Daoy (cell line): ENCODE results near the gene OR1L6. TPM values are rescaled to one million over a fixed set of nuclear protein-coding genes. Genes with fewer than 3 reads are reported as not detected.

ENCODE experiments used
- DNase-seq: peaks from one replicate; pipeline ENCODE4 v3.0.0-alpha.2; 2015; ENCODE audit warnings: low read depth
- total RNA-seq: library from RNA; depleted of rRNA; stranded (reverse); fragments of >200 nt; shearing (Covaris generic); gene quantifications from 2 replicates; pipeline ENCODE4 v1.2.3, GENCODE V29; 2014; rRNA removed

The OR1L6 gene, protein sequence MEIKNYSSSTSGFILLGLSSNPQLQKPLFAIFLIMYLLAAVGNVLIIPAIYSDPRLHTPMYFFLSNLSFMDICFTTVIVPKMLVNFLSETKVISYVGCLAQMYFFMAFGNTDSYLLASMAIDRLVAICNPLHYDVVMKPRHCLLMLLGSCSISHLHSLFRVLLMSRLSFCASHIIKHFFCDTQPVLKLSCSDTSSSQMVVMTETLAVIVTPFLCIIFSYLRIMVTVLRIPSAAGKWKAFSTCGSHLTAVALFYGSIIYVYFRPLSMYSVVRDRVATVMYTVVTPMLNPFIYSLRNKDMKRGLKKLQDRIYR
- total RNA-seq: not detected in 2 replicates

- no peak for DNase-seq
These were observed at the start of gene OR1L6 for GRCh38 chr9:122742003-122742402. Gene OR1L6, plus strand, starts transcription at chr9:122742303. Its CDS starts 7,545 bp downstream, at chr9:122749848.

DNA sequence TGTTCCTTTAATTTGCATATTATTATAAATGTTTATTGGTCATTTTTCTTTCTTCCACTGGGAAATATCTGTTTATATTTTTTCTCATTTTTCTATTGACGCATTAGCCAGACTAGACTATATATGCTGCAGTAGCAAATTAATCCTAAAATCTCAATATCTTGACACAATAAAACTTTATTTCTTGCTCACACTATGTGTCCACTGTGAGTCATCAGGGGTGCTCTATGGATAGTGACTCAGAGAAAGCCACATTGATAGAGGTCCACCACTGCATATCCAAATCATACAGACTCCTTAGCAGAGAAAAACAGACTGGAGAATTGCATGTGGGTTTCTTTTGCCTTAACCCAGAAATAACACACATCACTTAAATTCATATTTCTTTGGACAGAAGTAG is 46.4 kb upstream of the OR1L6 start:
- DNase-seq: no peak

GRCh38 chr9:122718038-122718437 is 24.1 kb upstream of the OR1L6 start:
- DNase-seq: no peak

GRCh38 chr9:122719218-122719617 is 22.9 kb upstream of the OR1L6 start:
- DNase-seq: no peak

GRCh38 chr9:122723690-122724089 is 18.4 kb upstream of the OR1L6 start, which contains the start of gene OR1L4:
Gene OR1L4, plus strand, starts transcription at chr9:122723990. Its CDS starts 0 bp downstream, at chr9:122723990.
- no peak for DNase-seq

DNA sequence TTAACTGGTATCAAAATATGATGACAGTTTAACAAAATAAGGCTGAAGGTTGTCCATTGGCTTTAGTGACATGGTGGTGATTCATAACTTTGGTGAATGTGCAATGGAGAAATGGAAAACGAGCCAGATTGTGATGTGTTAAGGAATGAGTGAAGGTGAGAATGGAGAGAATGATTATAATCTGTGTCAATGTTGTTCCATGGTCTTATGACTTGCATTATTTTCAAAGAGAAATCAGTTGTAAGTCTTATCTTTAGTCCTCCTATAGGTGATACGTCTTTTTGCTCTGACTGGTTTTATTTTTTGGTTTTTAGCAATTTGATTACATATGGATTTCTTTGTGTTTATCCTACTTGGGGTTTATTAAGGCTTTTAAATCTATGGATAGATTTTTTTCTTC is 12.7 kb downstream of the OR1L6 start:
- no peak for DNase-seq

GRCh38 chr9:122767817-122768216 is 25.7 kb downstream of the OR1L6 start:
- DNase-seq: no peak

DNA sequence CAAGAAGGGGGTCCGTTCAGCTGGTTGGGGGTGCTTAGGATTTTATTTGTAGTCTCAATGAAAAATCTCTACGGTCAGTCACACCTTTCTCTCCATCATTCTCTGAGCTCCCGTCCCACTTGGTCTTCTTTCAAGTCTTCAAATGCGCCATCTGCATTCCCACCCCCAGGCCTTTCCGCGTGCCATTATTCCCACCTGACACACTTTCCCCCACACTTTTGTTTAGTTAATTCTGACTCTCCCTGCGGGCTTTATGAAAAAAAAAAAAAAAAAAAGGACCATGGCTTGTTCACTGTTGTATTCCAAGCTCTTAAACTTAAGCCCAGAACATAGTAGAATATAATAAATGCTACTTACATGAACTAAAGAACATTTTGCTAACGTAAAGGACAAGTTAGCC is 34.9 kb downstream of the OR1L6 start:
- DNase-seq: no peak

DNA sequence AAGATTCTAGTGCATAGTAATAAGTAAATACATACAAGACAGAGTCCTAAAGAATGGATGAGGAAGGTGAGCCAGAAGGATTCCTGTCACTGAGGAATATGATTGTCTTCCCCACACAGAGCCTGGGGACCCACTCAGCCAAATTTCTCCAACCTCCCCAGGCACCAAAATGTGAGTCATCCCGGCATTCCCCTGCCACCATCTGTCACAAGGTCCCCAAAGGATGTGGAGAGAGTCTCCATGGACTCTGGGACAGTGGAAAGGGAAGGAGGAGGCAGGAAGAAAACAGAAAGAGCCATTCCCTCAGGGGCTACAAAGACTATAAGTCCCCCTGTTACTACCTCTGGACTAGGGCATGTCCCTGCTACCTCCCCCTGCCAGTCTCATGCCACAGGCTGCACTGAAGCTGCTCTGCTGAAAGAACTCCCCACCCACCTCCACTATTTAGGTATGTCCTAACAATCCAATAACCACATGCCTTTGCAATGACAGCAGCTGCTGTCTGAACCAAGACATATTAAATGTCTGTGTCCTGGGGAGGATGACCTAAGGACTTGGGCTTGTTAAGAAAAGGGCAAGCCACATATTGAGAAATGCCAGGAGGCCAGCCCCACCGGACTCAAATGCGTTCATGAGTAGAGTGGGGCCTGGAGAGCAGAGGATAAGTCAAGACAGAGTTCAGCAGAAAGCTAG is 36.0 kb downstream of the OR1L6 start:
- no peak for DNase-seq

DNA sequence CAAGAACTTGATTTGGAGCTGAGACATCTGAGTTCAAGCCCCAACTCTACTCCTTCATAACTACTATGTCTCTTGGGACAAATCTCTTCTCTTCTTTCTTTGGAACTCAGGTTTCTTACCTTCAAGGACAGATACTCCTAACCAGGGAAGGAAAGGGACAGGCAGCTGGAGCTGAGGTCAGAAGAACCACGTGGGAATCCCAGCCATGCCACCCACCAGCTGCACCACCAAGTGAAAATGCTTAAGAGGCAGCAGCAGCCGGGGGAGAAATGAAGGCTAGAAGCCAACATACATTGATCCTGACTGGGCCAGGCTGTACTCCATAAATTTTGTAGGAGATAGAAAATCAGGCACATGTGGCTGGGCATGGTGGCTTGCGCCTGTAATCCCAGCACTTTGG is 37.1 kb downstream of the OR1L6 start:
- no peak for DNase-seq

DNA sequence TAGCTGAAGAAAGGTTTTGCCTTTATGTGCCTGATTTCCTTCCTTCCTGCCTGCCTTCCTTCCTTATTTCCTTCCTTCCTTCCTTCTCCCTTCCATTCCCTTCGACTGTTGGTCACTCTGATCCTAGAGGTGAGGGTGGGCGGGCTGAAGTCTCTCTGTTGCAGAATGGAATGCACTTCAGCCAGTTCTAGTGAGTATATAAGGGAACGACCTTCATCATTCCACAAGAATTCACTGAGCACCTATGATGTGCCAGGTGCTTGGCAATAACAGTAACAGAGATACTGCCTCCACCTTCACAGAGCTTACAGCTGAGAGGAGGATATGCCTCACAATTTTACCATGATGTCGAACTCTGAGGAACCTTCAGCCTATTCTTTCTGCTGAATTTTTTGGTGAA is 37.9 kb downstream of the OR1L6 start:
- DNase-seq: no peak

DNA sequence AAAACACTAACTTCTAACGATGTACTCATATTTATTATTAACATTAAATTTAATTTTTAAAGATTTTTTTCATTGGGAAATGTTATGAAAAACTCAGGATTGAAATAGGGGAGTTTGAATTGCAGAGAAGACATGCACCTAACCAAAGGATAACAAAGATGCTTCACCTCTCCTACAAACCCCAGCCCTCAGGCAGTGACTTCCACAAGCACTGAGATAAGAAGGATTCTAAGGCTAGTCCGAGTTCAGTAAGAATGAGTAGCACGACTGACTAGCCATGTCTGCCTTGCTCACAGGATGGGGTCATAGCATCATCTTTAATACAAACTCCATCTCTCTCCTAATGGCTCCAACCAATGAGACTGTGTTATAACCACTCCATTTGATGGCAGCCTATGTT is 39.6 kb downstream of the OR1L6 start:
- no peak for DNase-seq

- no peak for DNase-seq
These were observed 43.2 kb downstream of the OR1L6 start for GRCh38 chr9:122785269-122785668.

GRCh38 chr9:122786338-122786737 is 44.2 kb downstream of the OR1L6 start:
- DNase-seq: no peak

DNA sequence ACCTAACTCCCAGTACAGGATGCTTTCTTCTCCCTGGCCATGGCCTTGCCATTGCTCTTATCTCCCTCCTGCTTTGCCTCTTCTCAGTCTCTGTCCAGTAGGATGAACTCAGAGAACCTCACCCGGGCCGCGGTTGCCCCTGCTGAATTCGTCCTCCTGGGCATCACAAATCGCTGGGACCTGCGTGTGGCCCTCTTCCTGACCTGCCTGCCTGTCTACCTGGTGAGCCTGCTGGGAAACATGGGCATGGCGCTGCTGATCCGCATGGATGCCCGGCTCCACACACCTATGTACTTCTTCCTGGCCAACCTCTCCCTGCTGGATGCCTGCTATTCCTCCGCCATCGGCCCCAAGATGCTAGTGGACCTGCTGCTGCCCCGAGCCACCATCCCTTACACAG is 46.7 kb downstream of the OR1L6 start, which contains the start of gene OR5C1:
Gene OR5C1, plus strand, starts transcription at position 103 of the 400 bp plus-strand sequence. Its CDS starts 0 bp downstream, at position 103.
- no peak for DNase-seq

GRCh38 chr9:122789256-122790046 is 47.3 kb downstream of the OR1L6 start:
- no peak for DNase-seq

GRCh38 chr9:122791872-122792669 is 50.0 kb downstream of the OR1L6 start:
- DNase-seq: no peak

DNA sequence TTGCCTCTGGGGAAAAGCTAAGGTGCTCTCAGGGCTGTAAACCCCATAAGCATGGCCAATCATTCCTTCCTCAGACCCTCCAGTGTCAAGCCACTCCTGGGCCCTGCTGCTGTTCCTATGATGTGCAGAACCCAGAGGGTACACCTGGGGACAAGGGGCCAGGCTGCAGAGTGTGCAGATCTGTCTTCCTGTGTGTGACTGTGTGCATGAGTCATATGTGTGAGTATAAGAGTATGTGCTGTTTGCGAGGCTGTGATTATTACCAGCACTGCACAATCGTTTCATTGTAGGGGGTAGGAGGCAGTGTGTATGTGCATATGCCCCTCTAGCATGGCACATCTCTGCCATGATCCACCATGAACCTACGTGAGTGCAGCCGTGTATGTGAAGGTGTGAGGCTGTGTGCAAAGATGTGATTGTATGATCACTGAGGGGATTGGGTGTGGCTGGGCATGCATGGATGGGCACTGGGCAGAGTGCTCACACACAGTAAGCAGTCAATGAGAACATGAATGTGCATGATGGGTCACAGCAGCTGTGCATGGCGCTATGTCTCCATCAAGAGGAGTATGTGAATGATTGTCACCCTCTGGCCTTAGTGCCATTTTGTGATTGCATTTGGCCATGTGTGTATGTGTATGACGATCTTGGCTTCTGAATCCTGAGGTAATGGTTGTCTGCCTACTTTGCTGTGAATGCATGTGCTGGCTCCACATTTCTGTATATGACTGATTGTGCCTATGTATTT is 55.4 kb downstream of the OR1L6 start:
- no peak for DNase-seq
